HCT116 (cell line): ENCODE data around the gene ITGA11. TPM values are rescaled to one million over a fixed set of nuclear protein-coding genes. Genes with fewer than 3 reads are reported as not detected.

Experiments used
- ATAC-seq: fragments of 200-7000 bp; cut with Tn5 transposase; 2 replicates; pipeline ENCODE4 v1.9.1; 2020; ENCODE audit warnings: mild to moderate bottlenecking, moderate library complexity
- BruUV-seq: library from RNA; stranded (reverse); fragments of 400-500 nt; replicated peaks from 2 replicates; lab custom pipeline; 2021; lab: Mats Ljungman, UMichigan
- CTCF ChIA-PET: fragments of 300-600 bp; sonication (Branson Sonifier 250); formaldehyde crosslinking; loops from one replicate; lab custom pipeline; 2021; ENCODE audit warnings: antibody characterized with exemption; lab: Charles Lee
- POLR2A ChIA-PET: fragments of 300-600, 350-600 bp; sonication (Branson Sonifier 250); formaldehyde crosslinking; loops from one replicate; lab custom pipeline; 2021; ENCODE audit warnings: antibody characterized with exemption; lab: Charles Lee
- RAD21 ChIA-PET, 2 experiments: fragments of 300-600 bp; sonication (Branson Sonifier 250); formaldehyde crosslinking; loops; one replicate each; lab custom pipeline; 2023; ENCODE audit warnings: low total read pairs in 2 of 2; ENCODE audit not compliant: uncharacterized antibody in 2 of 2, unreplicated experiment in 2 of 2, low non-redundant PET in 1 of 2; lab: Charles Lee
- DNase-seq: peaks from one replicate; pipeline ENCODE4 v3.0.0-alpha.2; 2010; ENCODE audit warnings: low read depth, low spot score
- H2AFZ ChIP-seq: fragments of 200-600 bp; shearing (Covaris generic), sonication (generic); 2 replicates; pipeline ENCODE4 v1.6.1; 2017; ENCODE audit warnings: low read depth, mixed run types, mixed read lengths, antibody characterized with exemption, low read length; ENCODE audit not compliant: poor library complexity, severe bottlenecking
- H3K27ac ChIP-seq: 2 replicates; pipeline ENCODE4 v1.5.1; 2012; ENCODE audit warnings: low read depth, low read length
- H3K27me3 ChIP-seq: fragments of 200-600 bp; sonication (generic); 2 replicates; pipeline ENCODE4 v1.6.1; 2016; ENCODE audit warnings: mixed run types, low read length, mixed read lengths; ENCODE audit not compliant: insufficient read depth
- H3K36me3 ChIP-seq, 2 experiments: fragments of 200-500 bp in 1 of 2; fragments of 200-600 bp in 1 of 2; sonication (Bioruptor generic) in 1 of 2; sonication (generic) in 1 of 2; 2 replicates each; pipeline versions ENCODE4 v1.5.1 to v1.6.1; 2014 to 2016; ENCODE audit warnings: low read length in 2 of 2, inconsistent platforms in 1 of 2, mixed read lengths in 1 of 2, mixed run types in 1 of 2; ENCODE audit not compliant: insufficient read depth in 2 of 2, control insufficient read depth in 1 of 2
- H3K4me1 ChIP-seq, 2 experiments: fragments of 200-600 bp in 1 of 2; sonication (generic) in 1 of 2; 2 replicates each; pipeline versions ENCODE4 v1.5.1 to v1.6.1; 2012 to 2017; ENCODE audit warnings: low read length in 2 of 2, inconsistent platforms in 1 of 2, mild to moderate bottlenecking in 1 of 2, mixed read lengths in 1 of 2, mixed run types in 1 of 2, moderate library complexity in 1 of 2; ENCODE audit not compliant: insufficient read depth in 2 of 2, control insufficient read depth in 1 of 2
- H3K4me2 ChIP-seq: fragments of 200-600 bp; sonication (generic); 2 replicates; pipeline ENCODE4 v1.6.1; 2017; ENCODE audit warnings: mixed run types, low read length, mixed read lengths
- H3K4me3 ChIP-seq, 2 experiments: fragments of 200-600 bp in 1 of 2; sonication (generic) in 1 of 2; replicated peaks in 1 of 2; 2 replicates each; pipeline ENCODE4 v1.5.1; 2011 to 2016; ENCODE audit warnings: low read length in 2 of 2, control low read depth in 1 of 2, low read depth in 1 of 2, mild to moderate bottlenecking in 1 of 2, mixed read lengths in 1 of 2, mixed run types in 1 of 2
- H3K79me2 ChIP-seq: fragments of 200-600 bp; sonication (generic); 2 replicates; pipeline ENCODE4 v1.6.1; 2017; ENCODE audit warnings: mild to moderate bottlenecking, mixed run types, low read length, moderate library complexity, mixed read lengths; ENCODE audit not compliant: insufficient read depth
- H3K9ac ChIP-seq: fragments of 200-600 bp; sonication (generic); 2 replicates; pipeline ENCODE4 v1.6.1; 2016; ENCODE audit warnings: low read length, mixed read lengths
- H3K9me2 ChIP-seq: fragments of 200-600 bp; sonication (generic), shearing (Covaris generic); 2 replicates; pipeline ENCODE4 v1.6.1; 2017; ENCODE audit warnings: mixed run types, mild to moderate bottlenecking, moderate library complexity; ENCODE audit not compliant: insufficient read depth
- H3K9me3 ChIP-seq, 2 experiments: fragments of 200-500 bp in 1 of 2; fragments of 200-600 bp in 1 of 2; sonication (Bioruptor generic) in 1 of 2; sonication (generic) in 1 of 2; 2 replicates each; pipeline ENCODE4 v1.6.1; 2014 to 2017; ENCODE audit warnings: low read length in 2 of 2, mixed read lengths in 2 of 2, inconsistent platforms in 1 of 2, low read depth in 1 of 2, mild to moderate bottlenecking in 1 of 2, mixed run types in 1 of 2, moderate library complexity in 1 of 2; ENCODE audit not compliant: control insufficient read depth in 1 of 2, insufficient read depth in 1 of 2
- H4K20me1 ChIP-seq: fragments of 200-600 bp; sonication (generic), shearing (Covaris generic); 2 replicates; pipeline ENCODE4 v1.6.1; 2017; ENCODE audit warnings: mixed run types, mild to moderate bottlenecking, moderate library complexity; ENCODE audit not compliant: insufficient read depth
- CEBPB ChIP-seq: IDR thresholded peaks from 2 replicates; pipeline ENCODE4 v1.6.1; 2012; ENCODE audit warnings: low read depth
- RAD21 ChIP-seq: IDR thresholded peaks from 2 replicates; pipeline ENCODE4 v1.6.1; 2012; ENCODE audit warnings: low read depth, mild to moderate bottlenecking
- SIN3A ChIP-seq: IDR thresholded peaks from 2 replicates; pipeline ENCODE4 v1.6.1; 2012; ENCODE audit warnings: low read depth
- SRF ChIP-seq: IDR thresholded peaks from 2 replicates; pipeline ENCODE4 v1.6.1; 2012; ENCODE audit warnings: low read depth
- ZNF274 ChIP-seq: fragments of 200-500 bp; sonication (Bioruptor generic); IDR thresholded peaks from 2 replicates; pipeline ENCODE4 v1.6.1; 2014; ENCODE audit warnings: mild to moderate bottlenecking, low read depth, low read length, inconsistent platforms
- intact Hi-C: fragments of 100-400 bp; cut with micrococcal nuclease; formaldehyde crosslinking; loops from 2 replicates; pipeline ENCODE4 v1.10.0; 2022
- total RNA-seq: library from RNA; stranded (reverse); gene quantifications from one replicate; pipeline ENCODE4 v1.2.1, GENCODE V29; 2021; ENCODE audit not compliant: unreplicated experiment
- TF ChIP-seq, protein P1 (sequence below): IDR thresholded peaks from 2 replicates; pipeline ENCODE4 v1.6.1; 2011; ENCODE audit warnings: mild to moderate bottlenecking, low read length, moderate library complexity; ENCODE audit not compliant: insufficient replicate concordance; ENCODE audit errors: extremely low read depth
- TF ChIP-seq, protein P2 (sequence below): IDR thresholded peaks from 2 replicates; pipeline ENCODE4 v1.6.1; 2012

ITGA11 gene
- total RNA-seq, 1 experiment from 2014 or later, result not detected

- H2AFZ ChIP-seq, result no peak overlapping the region
- H3K36me3 ChIP-seq, result no peaks in the 10 kb centered on the region
- ChIA-PET RAD21 (no interaction called here), POLR2A (no interaction called here), CTCF (no interaction called here)
- no peak overlapping the region for H3K4me2 ChIP-seq
- no peaks in the 10 kb centered on the region for H3K9me3 ChIP-seq
- DNase-seq (no peak), ATAC-seq (no peak)
- BruUV-seq, result no TSS peak
- TF ChIP-seq ZNF274, result no peak
- TF ChIP-seq, protein P1, sequence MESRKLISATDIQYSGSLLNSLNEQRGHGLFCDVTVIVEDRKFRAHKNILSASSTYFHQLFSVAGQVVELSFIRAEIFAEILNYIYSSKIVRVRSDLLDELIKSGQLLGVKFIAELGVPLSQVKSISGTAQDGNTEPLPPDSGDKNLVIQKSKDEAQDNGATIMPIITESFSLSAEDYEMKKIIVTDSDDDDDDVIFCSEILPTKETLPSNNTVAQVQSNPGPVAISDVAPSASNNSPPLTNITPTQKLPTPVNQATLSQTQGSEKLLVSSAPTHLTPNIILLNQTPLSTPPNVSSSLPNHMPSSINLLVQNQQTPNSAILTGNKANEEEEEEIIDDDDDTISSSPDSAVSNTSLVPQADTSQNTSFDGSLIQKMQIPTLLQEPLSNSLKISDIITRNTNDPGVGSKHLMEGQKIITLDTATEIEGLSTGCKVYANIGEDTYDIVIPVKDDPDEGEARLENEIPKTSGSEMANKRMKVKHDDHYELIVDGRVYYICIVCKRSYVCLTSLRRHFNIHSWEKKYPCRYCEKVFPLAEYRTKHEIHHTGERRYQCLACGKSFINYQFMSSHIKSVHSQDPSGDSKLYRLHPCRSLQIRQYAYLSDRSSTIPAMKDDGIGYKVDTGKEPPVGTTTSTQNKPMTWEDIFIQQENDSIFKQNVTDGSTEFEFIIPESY, result no peak
- TF ChIP-seq, protein P2, sequence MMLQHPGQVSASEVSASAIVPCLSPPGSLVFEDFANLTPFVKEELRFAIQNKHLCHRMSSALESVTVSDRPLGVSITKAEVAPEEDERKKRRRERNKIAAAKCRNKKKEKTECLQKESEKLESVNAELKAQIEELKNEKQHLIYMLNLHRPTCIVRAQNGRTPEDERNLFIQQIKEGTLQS, result no peak
- no peak for TF ChIP-seq RAD21
- no peak for TF ChIP-seq SIN3A
- TF ChIP-seq SRF, result no peak
- TF ChIP-seq CEBPB, result no peak
- H3K4me3 ChIP-seq, result no peak overlapping the region
- no peaks in the 10 kb centered on the region for H4K20me1 ChIP-seq
- no peaks in the 10 kb centered on the region for H3K27me3 ChIP-seq
- no peak overlapping the region for H3K27ac ChIP-seq
- H3K4me1 ChIP-seq, result peaks cover 3 to 10% of the 10 kb centered on the region in 2 experiments; a peak in 3 of 4 replicates
- no peaks in the 10 kb centered on the region for H3K79me2 ChIP-seq
- no peaks in the 10 kb centered on the region for H3K9me2 ChIP-seq
- no peak overlapping the region for H3K9ac ChIP-seq
- intact Hi-C loops, result no loop called here
Observed at GRCh38 chr15:68376447-68377060, 55.4 kb downstream of the ITGA11 start.
